A172 (cell line): ENCODE results near the gene BTG1. TPM values are rescaled to one million over a fixed set of nuclear protein-coding genes. Genes with fewer than 3 reads are reported as not detected.
A peak's percentile ranks its signal among the peaks of the same experiment; 100 is the strongest.

Experiments used
- DNase-seq: peaks from one replicate; pipeline ENCODE4 v3.0.0-alpha.2; 2015; ENCODE audit warnings: low spot score
- total RNA-seq: library from RNA; depleted of rRNA; stranded (reverse); fragments of >200 nt; shearing (Covaris generic); gene quantifications from 2 replicates; pipeline ENCODE4 v1.2.3, GENCODE V29; 2014

Gene BTG1
- total RNA-seq, 1 experiment from 2014 or later: 4.7 TPM

- no peak for DNase-seq
These were observed 46.9 kb downstream of the BTG1 start for GRCh38 chr12:92098594-92099380.

GRCh38 chr12:92096346-92097136, 49.1 kb downstream of the BTG1 start:
- no peak for DNase-seq

- peak; percentile 14 for DNase-seq
These were observed 50.9 kb downstream of the BTG1 start for GRCh38 chr12:92094751-92095161.

- peak; percentile 45 for DNase-seq
These were observed 51.3 kb downstream of the BTG1 start for GRCh38 chr12:92094301-92094700.
